ENCODE data around the gene IPO9. TPM values are rescaled to one million over a fixed set of nuclear protein-coding genes. Genes with fewer than 3 reads are reported as not detected.

The IPO9 gene
- polyA plus RNA-seq, 3 donors = 74.3 to 87.8 (median 79.2) TPM

- no peak for DNase-seq
Observed at GRCh38 chr1:201886103-201886885, 57.3 kb downstream of the IPO9 start.

- no peak for DNase-seq
Observed at GRCh38 chr1:201887116-201887866, 58.3 kb downstream of the IPO9 start.

- DNase-seq = peak; percentile 70
Observed at GRCh38 chr1:201888282-201889089, 59.5 kb downstream of the IPO9 start, which contains the start of gene SHISA4. TSS of gene SHISA4 (plus strand) at chr1:201888898. CDS start at chr1:201888995, 97 bp downstream.

- DNase-seq = no peak
Observed at GRCh38 chr1:201889090-201889968, 60.4 kb downstream of the IPO9 start.

DNA sequence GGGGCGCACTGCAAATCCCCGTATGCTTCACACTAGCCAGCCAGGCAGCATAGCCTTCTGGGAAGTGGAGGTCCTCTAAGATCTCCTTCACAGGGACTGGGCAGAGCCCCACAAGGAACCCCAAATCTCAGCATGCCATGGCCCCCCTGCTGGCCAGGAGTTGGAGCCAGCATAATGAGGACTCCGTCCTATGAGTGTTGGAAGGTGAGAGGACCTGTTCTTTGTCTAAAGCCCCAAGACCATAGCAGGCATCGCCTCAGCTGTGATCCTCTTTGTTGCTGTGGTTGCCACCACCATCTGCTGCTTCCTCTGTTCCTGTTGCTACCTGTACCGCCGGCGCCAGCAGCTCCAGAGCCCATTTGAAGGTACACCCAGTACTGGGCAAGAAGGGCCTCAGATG is 61.3 kb downstream of the IPO9 start:
- no peak for DNase-seq

GRCh38 chr1:201890806-201891450 is 62.0 kb downstream of the IPO9 start:
- no peak for DNase-seq

GRCh38 chr1:201891451-201892045 is 62.6 kb downstream of the IPO9 start:
- DNase-seq = no peak

DNA sequence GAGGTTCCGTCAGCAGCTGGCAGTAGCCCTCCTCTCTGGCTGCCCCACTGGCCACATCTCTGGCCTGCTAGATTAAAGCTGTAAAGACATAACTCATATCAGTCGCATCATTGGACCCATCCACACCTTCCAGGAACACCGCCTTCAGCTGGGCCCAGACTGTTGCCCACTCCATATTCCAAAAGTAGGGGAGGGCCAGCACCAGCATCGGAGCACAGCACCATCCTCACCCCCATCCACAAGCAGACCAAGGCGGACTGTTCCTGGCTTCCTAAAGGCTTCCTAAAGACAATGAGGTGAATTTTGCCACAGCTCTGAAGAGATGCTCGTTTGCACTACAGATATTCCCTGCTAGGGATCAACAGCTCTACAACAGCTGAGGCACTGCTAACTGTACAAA is 63.3 kb downstream of the IPO9 start:
- DNase-seq = no peak

DNA sequence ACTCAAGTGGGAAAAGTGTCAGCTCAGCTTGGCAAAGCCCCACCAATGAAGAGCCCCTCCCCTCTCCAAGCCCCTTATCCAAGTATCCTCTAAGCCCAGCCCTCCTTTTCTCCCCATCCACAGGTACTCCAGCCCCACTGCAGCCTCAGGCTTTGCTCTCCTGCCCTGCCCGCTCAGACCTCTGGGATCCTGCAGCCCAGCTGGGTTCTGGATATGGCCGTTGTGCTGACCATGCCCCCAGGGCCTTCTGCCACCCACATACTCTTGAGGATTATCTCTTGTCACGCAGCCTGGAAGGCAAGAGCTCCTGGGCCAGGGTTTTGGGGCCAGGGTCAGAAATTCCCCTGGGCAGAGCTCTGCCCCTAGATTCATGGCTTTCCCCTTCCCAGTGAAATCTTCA is 64.5 kb downstream of the IPO9 start:
- no peak for DNase-seq

DNA sequence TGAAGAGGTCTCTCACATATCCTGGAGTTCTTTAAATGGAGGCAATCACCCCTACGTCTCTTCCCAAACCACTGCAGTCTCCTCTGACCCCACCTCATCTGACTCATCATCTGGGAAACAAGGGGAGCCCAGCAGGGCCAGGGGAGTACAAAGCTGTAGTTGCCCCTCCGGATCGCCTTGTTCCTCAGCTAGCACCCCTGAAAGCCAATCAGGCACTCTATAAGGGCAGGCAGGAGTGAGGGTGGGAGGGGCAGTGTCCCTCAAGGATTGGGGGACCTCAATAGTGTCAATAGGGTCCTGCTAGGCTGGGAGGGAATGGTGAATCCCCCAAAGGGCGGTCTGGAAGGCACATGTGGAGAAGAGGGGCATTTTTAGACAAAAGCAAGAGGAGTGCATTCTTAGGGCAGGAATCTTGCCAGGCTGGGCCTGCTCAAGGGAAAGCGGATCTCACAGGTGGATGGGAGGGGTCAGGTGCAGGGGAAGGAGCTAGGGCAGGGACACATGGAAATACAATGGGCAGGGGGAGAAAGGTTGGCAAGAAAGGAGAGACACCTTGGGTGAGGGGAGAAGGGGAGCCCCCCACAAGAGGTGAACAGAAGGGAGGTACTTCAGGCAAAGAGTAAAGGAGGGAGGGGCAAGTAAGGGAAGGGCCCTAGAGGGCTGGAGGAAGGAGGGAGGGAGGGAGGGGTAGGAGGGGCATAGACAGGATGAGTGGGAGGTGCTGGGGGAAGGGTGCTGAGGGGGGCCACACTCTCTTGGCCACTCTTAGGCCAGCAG is 65.6 kb downstream of the IPO9 start:
- no peak for DNase-seq

GRCh38 chr1:201895120-201895665 is 66.2 kb downstream of the IPO9 start:
- DNase-seq = no peak

DNA sequence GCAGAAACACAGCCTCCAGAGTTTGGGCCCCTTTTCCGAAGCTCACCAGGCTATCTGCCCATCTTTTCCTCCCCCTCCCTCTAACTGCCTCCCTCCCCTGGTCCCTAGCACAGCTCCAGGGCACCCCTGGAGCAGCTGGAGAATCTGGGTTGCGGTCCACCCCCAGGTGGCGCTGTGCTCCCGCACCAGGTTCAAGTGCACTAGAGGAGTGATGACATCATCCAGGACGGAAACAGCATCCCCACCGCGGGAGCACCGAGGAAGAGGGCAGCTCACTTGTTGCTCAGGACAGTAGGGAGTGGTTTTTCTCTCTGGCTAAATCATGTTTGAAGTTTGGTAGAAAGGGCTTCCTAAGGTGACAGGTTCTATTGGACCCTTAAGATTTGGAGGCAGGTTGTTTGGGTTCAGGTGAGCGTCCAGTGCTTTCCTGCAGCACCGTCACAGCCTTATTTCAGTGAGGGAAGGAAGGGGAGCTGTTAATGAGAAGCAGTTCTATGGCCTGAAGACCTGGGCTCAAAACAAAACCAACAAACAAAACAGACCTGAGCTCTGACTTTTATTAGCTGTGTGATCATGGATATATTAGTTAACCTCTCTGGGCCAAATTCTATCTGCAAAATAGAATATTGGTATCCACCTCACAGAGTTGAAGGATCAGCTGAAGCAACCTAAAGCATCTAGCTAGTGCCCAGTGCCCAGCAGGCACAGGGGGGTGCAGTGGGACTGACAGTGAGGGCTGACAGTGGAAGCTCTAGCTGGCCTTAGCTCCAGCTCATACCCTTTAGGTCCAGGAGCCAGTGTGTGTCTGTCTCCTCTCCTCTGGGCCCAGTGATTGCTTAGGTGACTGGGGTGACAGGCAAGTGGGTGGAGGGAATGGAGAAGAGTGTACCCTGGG is 67.2 kb downstream of the IPO9 start:
- DNase-seq = peak; percentile 84

DNA sequence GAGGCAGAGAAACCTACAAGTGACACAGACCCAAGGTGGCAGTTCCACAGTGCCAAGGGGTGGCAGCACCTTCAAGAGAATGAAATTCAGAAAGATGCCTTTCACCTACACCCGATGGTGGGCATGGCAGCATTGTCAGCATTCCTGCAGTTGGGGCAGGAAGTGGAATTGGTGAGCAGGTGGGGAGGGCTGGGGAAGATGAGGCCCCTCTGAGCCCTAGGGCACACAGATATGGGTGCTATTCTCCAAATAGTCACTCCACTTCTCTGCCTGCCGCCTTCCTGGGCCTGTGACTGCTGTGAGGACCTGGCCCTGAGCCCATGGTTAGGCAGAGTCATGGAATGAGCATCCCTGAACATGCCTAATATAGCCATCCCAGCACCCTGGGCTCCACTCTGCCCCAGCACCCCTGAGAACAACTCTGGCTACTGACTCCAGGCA is 68.0 kb downstream of the IPO9 start:
- no peak for DNase-seq

DNA sequence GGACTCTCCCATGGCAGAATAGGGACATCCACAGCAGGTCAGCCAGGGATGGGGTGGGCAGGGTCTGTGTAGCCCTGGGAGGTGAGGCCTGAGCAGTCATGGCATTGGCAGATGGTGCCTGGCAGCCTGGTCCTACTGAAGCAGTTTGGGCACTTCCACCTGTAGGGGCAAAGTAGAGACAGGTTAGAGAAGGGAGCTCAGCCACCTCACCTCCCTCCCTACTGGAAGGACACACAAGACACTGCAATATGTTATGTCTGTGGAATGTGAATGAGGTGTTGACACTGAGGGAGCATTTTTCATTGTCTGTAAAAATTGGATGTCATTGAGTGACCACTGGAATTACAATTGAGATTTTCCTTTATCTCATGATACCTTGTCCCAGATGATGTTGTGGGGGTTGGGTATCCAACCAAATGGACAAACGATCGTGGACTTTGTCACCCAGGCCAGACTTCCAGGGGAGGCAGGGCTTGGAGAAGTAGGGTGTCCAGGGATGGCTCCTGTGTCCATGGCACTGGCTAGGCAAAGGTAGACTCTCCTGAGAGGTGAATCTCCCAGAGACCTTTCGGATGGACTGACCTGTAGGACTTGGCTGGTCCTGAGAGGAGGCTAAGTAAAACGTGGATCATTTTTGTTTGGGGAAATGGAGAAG is 69.4 kb downstream of the IPO9 start:
- no peak for DNase-seq

DNA sequence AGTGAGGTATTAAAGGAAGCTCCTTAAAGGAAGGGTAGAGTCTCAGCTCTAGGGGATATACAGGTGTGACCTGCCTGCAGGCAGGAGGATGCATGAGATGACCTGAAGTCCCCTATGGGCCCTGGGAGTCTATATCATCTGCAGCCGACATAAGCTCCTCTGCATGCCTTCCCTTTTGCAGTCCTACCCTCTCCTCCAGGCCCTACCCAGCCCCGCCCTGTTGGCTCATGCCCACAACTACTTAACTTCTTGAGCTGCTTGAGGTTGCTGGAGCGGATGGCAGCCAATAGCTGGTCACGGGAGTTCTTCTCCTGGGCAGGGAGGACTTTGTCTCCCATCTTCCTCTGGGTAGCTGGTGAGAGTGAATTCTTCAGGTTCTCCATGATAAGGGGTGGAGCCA is 70.0 kb downstream of the IPO9 start:
- DNase-seq = no peak

DNA sequence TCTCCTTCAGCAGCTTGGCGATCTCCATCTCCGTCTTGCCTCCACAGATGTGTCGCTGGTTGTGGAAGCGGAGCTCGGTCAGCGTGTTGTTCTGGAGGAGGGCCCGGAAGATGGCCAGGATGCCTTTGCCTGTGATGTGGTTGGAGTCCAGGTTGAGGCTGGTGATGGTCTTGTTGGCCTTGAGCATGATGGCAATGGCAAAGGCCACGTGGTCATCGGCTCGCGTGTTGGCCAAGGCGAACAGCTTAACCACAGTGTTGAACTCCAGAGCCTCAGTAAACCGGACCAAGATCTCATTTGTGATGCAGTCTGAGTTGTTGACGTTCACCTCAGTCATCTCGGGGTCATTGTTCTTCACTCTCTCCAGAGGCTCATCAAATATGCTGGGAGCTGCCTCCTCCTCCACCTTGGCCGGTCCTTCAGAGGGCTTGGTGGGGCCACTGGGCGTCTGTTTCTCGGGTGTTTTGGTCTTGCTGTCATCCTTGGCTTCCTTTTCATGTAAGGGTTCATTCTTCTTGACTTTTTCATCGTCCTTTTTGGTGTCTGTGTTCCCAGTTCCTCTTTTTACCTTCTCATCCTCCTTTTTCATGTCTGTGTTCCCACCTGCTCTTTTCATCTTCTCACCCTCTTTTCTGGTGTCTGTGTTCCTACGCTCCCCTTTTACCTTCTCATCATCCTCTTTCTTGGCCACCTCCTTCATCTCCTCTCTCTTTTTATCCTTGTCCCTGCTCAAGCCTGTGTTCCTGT is 70.9 kb downstream of the IPO9 start:
- no peak for DNase-seq

DNA sequence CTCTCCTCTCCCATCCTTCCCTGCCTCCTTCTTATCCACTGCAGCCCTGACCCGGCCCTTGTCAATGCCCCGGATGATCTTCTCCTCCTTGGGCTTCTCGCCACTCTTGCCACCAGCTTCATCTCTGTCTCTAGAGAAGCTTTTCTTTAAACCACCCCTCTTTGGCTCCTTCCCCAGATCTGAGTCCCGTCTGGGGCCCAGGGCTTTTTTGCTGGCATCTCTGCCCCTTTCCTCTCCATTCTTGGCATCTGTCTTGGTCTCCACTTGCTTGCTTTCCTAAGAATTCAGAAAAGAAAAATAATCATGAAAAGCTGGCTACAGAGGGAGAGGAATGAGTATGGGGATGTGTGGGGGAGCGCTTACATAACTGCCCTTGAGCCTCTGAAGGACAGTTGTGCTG is 71.5 kb downstream of the IPO9 start:
- DNase-seq = no peak
